Activated CD4-positive, alpha-beta T cell treated with anti-CD3 and anti-CD28 coated beads for 1 hour (primary cell): ENCODE measurements around the gene PPP1R3D.
A peak's percentile ranks its signal among the peaks of the same experiment; 100 is the strongest.
"Not testable (repeated sequence)": the region's sequence is repeated elsewhere in the genome, so short reads cannot be mapped to it uniquely, and the experiment has no call there.

Source experiments
- DNase-seq: peaks from one replicate; pipeline ENCODE4 v3.0.0-alpha.2; 2020

PPP1R3D gene, protein sequence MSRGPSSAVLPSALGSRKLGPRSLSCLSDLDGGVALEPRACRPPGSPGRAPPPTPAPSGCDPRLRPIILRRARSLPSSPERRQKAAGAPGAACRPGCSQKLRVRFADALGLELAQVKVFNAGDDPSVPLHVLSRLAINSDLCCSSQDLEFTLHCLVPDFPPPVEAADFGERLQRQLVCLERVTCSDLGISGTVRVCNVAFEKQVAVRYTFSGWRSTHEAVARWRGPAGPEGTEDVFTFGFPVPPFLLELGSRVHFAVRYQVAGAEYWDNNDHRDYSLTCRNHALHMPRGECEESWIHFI

GRCh38 chr20:59940129-59940955 lies at the start of gene PPP1R3D, which contains the start of gene FAM217B:
Gene PPP1R3D (minus strand): TSS chr20:59940305. CDS start chr20:59939931, 374 bp downstream.
Gene FAM217B (plus strand): TSS chr20:59940389. CDS start chr20:59943944, 3,555 bp downstream.
- DNase-seq: peak; percentile 78

- no peak for DNase-seq
Measured at GRCh38 chr20:59988141-59988540, 48.0 kb upstream of the PPP1R3D start.

- DNase-seq: no peak
Measured at GRCh38 chr20:59987135-59987534, 47.0 kb upstream of the PPP1R3D start.

DNA sequence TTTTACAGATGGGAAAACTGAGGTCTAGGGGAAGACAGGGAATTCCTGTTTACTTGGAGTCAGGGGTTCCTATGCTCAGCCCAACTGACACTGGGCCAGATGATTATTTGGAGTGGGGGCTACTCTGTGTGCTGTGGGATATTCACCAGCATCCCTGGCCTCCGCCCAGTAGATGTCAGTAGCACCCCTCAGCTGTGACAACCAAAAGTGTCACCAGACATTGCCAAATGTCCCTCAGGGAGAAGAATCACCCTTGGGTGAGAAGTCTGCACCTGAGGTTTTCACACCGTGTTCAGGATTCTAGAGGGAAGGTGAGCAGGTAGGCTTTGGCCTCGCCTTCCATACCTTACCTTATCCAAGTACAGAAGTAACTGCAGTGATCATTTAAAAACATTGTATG lies 45.8 kb upstream of the PPP1R3D start:
- DNase-seq: no peak

- no peak for DNase-seq
Measured at GRCh38 chr20:59985164-59985563, 45.1 kb upstream of the PPP1R3D start.

- DNase-seq: no peak
Measured at GRCh38 chr20:59984541-59984940, 44.4 kb upstream of the PPP1R3D start.

DNA sequence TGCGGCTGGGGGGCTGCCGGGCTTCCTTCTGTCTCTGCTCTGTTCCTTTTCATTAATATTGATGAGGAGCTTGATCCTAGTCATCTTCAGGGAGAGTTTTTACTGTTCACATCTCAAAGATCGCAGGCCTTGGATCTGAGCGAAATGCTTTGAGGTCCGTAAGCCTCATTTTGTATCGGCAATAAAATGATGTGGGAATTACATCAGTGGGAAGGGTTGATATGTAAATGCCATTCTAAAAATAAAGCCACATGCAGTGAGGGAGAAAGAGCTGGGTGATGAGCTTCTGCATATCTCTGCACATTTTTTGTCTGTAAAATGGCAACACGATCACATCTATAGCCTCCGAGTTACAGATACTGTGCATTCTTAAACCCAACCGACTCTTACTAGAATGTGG lies 43.0 kb upstream of the PPP1R3D start:
- DNase-seq: no peak

DNA sequence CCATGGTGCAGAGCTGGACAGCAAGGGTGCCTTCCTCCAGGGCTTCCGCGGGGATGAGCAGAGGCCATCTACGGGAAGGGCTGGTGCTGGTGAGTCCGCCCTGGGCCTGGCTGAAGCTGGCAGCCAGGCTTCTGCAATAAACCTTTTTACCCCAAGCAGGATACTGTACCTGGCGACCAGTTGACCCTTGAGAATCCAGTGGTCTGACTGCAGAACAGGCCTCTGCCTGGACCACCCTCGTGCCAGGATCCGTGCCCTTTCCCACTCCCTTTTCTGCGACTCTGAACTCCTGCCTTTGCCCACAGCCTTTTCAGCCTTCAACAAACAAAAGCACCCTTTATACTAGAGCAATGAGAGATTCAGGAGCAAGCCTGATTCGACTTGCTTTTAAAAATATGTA lies 37.0 kb upstream of the PPP1R3D start:
- DNase-seq: no peak

- DNase-seq: no peak
Measured at GRCh38 chr20:59976156-59976782, 36.2 kb upstream of the PPP1R3D start.

DNA sequence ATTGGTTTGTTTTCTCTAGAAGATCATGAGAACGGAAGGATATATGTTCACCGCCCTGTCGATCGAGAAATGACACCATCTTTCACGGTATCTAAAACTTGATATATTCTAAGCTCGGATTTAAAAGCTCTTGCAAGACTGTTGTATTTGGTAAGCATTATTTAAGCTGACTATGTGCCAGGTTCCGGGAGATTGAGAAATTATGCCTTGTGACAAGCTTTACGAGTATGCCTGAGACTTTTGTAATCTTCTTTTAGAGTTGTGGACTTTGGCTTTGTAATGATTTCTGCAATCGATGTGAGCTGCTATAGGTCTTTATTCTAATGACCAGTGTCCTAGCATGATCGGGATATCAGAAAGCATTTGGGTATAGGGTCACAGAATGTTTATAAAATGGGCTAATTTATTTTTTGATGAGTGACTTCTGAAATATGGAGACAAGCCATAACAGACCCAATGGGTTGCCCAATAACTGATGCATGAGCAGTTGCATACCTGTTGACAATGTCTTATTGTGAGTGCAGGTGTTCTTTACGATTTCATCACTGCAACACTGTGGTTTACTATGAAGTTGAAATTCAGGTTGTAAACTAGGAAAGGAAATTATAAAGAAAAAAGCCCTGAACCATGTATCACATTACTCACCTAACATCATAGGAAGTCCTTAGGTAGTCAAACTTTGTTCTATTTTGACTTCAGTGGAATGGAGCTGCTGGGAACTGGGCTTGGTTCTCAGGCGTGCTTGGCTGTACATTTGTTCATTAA lies 32.1 kb upstream of the PPP1R3D start:
- no peak for DNase-seq

DNA sequence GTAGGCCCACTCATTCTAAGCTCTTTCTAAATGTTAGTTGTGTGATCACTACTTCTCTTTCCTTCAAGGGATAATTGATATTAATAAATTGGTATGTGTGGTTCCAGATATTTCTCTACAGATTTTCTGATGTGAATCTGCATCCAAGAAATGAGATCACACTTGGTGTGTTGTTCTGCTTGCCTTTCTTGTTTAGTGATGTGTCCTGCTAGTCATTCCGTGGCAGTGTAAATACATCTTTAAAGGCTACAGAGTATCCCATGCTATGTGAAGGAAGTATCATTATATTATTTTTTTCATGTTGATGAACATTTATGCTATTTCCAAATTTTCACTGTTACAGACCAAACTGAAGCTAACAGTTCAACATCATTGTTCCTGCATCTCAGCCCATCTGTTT lies 31.3 kb upstream of the PPP1R3D start:
- DNase-seq: no peak

DNA sequence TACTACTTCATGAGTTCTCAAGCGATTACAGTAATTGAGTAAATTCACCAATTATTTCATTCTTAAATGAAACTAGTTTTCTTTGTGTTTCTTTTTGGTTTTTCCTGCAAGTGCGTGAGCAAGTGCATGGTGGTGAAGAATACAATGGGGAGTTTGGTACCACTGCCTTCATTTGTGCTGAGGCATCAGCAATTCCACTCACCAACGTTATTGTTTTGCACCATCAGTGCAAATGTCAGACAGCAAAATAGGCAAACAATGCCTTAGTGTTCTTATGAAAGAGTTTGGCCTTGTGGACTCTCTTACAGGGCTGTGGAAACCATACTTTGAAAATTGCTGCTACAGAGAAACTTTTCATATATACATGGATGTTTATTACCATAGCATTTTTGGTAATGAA lies 26.3 kb upstream of the PPP1R3D start:
- DNase-seq: no peak

DNA sequence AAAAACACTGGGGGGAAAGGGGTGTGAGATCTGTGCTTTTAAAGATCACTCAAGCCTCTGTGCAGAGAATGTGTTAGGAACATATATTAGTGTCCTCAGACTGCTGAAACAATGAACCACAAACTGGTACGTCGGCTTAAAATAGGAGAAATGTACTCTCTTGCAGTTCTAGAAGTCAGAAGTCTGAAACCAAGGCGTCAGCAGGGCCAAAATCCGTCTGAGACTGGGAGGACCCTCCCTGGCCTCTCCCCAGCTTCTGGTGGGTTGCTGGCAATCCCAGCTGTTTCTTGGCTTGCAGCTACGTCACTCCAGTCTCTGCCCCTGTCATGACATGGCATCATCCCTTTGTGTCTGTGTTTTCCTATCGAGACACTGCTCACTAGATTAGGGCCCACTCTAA lies 22.1 kb upstream of the PPP1R3D start:
- no peak for DNase-seq

DNA sequence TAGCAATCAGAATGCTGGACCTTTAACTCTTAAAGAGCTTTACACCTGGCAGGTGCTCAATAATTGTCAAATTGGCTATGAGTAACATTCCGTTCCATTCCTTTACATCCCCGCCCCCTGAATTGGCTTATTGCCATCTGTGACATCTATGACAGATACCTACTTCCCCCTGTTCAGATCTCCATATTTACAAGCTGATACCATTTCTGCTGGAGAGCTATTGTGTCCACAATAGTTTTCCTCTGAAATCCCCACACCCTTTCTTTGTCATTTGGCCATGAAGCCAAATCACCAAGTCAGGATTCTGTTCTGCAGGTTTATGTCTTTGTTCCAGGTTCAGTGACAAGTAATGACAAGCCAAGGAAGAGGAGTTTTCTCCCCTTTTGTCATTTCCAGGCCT lies 21.3 kb upstream of the PPP1R3D start:
- no peak for DNase-seq

GRCh38 chr20:59958626-59959025 lies 18.5 kb upstream of the PPP1R3D start:
- no peak for DNase-seq

GRCh38 chr20:59958123-59958522 lies 18.0 kb upstream of the PPP1R3D start, which contains the start of gene CDH26:
Gene CDH26 (plus strand): TSS chr20:59958423. CDS start chr20:59958727, 304 bp downstream.
- DNase-seq: no peak

- DNase-seq: not testable (repeated sequence)
Measured at GRCh38 chr20:59957568-59957967, 17.5 kb upstream of the PPP1R3D start.

DNA sequence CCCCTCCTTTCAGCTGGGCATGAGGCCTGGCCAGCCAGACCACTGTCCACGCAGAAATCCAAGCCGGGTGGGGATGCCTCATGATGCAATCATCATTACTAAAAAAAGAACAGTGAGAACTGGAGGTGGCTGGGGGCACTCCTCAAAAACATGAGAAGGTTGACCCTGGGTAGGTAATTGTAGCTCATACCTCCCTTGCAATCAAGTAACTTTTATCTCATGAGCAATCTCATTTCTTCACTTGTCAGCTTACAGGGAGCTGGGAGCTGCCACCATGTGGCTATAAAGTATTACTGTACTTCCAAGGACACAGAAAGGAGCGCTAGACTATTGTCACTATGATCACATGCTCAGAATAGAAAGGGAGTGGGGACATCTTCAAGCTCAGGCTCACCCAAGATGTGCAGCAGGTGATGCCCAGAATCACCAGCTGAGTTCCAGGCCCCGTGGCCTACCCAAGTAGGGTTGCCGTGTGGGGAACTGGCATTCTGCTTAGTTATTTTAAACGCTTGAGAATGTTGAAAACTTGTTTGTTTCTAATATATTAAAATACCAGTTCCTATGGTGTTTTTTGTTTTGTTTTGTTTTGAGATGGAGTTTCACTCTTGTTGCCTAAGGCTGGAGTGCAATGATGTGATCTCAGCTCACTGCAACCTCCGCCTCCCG lies 15.2 kb upstream of the PPP1R3D start:
- DNase-seq: no peak

DNA sequence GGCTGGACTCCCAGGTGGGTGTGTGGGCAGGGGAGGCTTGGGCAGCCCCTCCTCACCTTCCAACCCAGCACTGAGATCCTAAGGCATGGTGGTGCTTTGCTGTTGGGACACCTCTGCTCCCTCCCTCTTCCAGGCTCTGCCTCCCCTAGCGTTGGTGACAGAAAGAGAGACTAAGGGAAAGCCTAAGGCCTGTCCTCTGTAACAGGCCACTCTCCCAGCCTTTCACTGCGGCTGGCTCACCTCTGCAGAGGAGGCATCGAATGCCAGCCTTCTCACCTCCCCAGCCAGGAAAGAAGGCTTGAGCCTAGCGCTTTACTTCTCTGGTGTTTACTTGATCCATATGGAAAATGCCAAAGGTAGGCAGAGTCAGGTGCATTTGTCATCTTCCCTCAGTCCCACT lies 14.6 kb upstream of the PPP1R3D start:
- no peak for DNase-seq

DNA sequence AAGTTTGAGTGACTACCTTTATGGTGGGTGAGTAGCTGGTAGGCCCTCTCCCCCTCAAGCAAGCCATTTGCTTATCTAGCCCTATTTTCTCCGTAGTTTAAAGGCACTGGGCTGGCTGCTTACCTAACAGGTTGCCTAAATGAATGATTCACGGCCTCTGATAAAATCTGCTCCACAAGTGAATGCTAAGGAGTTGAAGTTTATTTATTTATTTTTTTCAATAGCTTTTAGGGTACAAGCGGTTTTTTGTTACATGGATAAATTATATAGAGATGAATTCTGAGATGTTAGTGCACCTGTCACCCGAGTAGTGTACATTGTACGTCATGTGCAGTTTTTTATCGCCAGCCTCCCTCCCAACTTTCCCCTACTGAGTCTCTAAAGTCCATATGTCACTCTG lies 9.8 kb upstream of the PPP1R3D start:
- DNase-seq: no peak

GRCh38 chr20:59948828-59949720 lies 9.0 kb upstream of the PPP1R3D start:
- no peak for DNase-seq
